NK-92 treated with Interleukin-12 subunit alpha and Interleukin-12 subunit beta, amount 100 ng/mL, for 24 hours (cell line): ENCODE measurements around the gene LY6G6F.
"Not testable (repeated sequence)": the region's sequence is repeated elsewhere in the genome, so short reads cannot be mapped to it uniquely, and the experiment has no call there.

Source experiments
- DNase-seq: peaks from one replicate; lab custom pipeline; 2025; lab: John Stamatoyannopoulos, UW

LY6G6F gene

GRCh38 chr6:31702819-31703716 is 3.6 kb upstream of the LY6G6F start, which contains the start of gene ABHD16A:
Gene ABHD16A (minus strand): TSS chr6:31703324. CDS start chr6:31703281, 43 bp downstream.
- peak; percentile 96 for DNase-seq

GRCh38 chr6:31705931-31706330 is 735 bp upstream of the LY6G6F start:
- DNase-seq: no peak

- DNase-seq: no peak
Measured at GRCh38 chr6:31707701-31708100, 1.0 kb downstream of the LY6G6F start.

GRCh38 chr6:31708224-31708623 is 1.6 kb downstream of the LY6G6F start:
- no peak for DNase-seq

- not testable (repeated sequence) for DNase-seq
Measured at GRCh38 chr6:31709157-31709556, 2.5 kb downstream of the LY6G6F start.

GRCh38 chr6:31710523-31711219 is 4.0 kb downstream of the LY6G6F start:
- no peak for DNase-seq

- DNase-seq: no peak
Measured at GRCh38 chr6:31711233-31711632, 4.6 kb downstream of the LY6G6F start.

- no peak for DNase-seq
Measured at GRCh38 chr6:31712296-31712695, 5.6 kb downstream of the LY6G6F start.

- no peak for DNase-seq
Measured at GRCh38 chr6:31713465-31713864, 6.8 kb downstream of the LY6G6F start.

- no peak for DNase-seq
Measured at GRCh38 chr6:31713991-31714684, 7.5 kb downstream of the LY6G6F start.

GRCh38 chr6:31715022-31715958 is 8.6 kb downstream of the LY6G6F start, which contains the start of gene LY6G6D:
Gene LY6G6D (plus strand): TSS chr6:31715348. CDS start chr6:31715356, 8 bp downstream.
- no peak for DNase-seq

- DNase-seq: no peak
Measured at GRCh38 chr6:31717499-31718222, 11.0 kb downstream of the LY6G6F start.

GRCh38 chr6:31718265-31718664 is 11.6 kb downstream of the LY6G6F start:
- DNase-seq: no peak

GRCh38 chr6:31719001-31719400 is 12.3 kb downstream of the LY6G6F start:
- DNase-seq: no peak

GRCh38 chr6:31720196-31720770 is 13.6 kb downstream of the LY6G6F start:
- DNase-seq: no peak

- DNase-seq: no peak
Measured at GRCh38 chr6:31721351-31722020, 14.8 kb downstream of the LY6G6F start, which contains the start of gene LY6G6C. Gene LY6G6C (minus strand): TSS chr6:31721746. CDS start chr6:31721679, 67 bp downstream.

- DNase-seq: no peak
Measured at GRCh38 chr6:31722173-31722572, 15.5 kb downstream of the LY6G6F start.

- no peak for DNase-seq
Measured at GRCh38 chr6:31723245-31723979, 16.7 kb downstream of the LY6G6F start, which contains the start of gene MPIG6B. Gene MPIG6B (plus strand): TSS chr6:31723373. CDS start chr6:31723384, 11 bp downstream.
